ENCODE results near the gene CDC42EP1.
"Not testable (repeated sequence)": the region's sequence is repeated elsewhere in the genome, so short reads cannot be mapped to it uniquely, and the experiment has no call there.

CDC42EP1 gene

GRCh38 chr22:37581504-37581903 lies 21.2 kb downstream of the CDC42EP1 start:
- DNase-seq (ENCODE audit: low read depth in 2 of 2) = no peak

DNA sequence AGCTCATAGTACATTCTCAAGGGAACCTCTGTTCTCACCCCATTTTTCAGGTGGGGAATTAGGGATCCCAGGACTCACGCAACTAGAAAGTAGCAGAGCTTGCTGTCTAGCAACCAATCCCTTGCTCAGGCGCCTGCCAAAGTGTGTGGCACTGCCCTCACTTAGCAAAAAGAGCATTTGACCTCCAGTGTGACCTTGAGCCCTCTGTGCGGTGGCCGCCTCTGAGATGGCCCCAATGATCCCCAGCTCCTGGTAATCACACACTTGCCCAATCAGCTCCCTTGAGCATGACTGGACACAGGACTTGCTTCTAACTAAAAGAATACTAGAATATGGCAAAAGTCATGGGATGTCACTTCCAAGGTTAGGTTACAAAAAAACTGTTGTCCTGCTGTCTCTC lies 22.2 kb downstream of the CDC42EP1 start:
- DNase-seq (ENCODE audit: low read depth in 2 of 2) = no peak

DNA sequence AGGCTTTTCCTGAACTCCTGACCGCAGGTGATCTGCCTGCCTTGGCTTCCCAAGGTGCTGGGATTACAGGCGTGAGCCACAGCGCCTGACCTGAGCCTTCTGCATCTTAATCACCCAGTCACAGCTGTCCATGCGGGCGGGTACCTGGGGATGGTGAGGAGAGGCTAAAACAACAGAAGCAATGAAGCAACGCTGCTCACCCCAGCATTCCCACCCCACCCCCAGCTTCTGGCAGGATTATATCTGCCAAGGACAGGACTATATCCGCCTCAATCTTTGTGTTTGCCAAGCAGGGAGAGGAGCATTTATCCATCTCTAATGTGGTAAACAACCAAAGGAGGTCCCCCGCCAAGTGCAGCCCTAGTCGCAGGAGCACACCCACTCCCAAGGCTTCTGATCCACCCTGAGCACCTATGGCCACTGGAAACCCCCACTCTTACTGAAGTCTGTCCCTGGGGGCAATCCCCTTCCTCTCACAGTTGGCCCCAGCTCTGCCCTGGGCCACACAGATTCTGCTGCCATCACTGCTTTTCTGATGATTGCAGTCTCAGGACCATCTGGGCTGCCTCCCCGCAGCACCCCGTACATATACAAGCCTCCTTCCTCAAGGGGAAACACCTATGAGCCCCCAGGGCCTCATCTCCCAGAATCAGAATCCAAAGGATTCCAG lies 28.4 kb downstream of the CDC42EP1 start:
- no peak for DNase-seq (ENCODE audit: low read depth in 2 of 2)

DNA sequence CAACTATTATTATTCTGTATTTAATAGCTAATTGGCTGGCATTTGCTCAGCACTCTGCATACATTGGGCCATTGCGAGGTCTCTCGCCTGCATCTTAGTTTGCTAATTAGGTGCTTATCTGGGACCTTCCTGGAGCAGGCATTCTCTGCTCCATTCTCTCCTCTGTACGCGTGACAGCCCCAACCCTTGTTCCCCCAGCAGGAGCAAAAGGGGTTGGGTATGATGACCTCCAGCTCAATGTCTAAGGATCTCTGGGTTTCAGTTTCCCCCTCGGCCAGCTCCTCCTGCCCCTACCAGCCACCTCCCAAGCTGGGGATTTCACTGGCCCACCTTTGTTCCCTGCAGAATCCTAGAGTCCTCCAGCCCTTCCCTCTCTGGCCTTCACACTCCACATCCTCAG lies 29.4 kb downstream of the CDC42EP1 start:
- DNase-seq (ENCODE audit: low read depth in 2 of 2) = no peak

DNA sequence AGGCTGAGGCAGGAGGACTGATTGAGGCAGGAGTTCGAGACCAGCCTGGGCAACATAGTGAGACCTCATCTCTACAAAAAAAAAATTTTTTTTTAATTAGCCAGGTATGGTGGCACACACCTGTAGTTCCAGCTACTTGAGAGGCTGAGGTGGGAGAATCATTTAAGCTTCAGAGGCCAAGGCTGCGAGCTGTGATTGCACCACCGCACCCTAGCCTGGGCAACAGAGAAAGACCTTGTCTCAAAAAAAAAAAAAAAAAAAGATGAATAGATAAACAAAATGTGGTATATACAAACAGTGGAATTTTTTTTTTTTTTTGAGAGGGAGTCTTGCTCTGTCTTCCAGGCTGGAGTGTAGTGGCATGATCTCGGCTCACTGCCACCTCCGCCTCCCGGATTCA lies 30.8 kb downstream of the CDC42EP1 start:
- not testable (repeated sequence) for DNase-seq (ENCODE audit: low read depth in 2 of 2)

GRCh38 chr22:37591823-37592404 lies 31.6 kb downstream of the CDC42EP1 start:
- no peak for DNase-seq (ENCODE audit: low read depth in 2 of 2)

GRCh38 chr22:37594237-37594636 lies 34.0 kb downstream of the CDC42EP1 start:
- DNase-seq (ENCODE audit: low read depth in 2 of 2) = no peak

DNA sequence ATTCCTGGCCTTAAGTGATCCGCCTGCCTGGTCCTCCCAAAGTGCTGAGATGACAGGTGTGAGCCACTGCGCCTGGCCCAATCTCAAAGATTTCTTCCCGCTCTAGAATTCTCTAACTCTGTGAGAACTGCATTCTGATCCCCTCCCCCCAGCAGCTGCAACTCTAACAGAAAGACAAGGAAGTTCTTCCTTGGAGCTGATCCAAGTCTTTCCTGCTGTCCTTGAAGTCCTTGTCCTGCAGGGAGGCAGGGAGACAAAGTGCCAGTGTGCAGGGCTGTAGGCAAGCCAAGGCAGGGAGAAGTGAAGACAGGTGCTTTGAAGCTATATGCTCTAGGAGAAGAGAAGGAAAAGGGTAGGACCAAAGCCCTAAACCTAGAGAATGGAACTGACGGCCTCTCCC lies 38.9 kb downstream of the CDC42EP1 start:
- DNase-seq (ENCODE audit: low read depth in 2 of 2) = no peak

DNA sequence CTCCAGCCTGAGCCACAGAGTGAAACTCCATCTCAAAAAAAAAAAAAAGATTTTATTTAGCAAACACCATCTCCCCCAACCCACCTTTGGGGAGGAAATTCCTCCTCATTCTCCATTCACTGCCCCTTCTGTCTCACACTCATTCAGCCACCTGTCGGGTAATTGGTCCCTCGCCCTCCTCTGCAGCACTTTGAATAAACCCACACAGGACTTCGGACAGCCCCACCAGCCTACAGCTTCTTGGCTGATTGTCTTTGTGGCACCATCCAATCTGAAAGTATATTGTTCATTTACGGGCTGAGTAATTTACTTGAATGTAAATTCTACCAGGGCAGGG lies 40.9 kb downstream of the CDC42EP1 start:
- DNase-seq (ENCODE audit: low read depth in 2 of 2) = no peak

DNA sequence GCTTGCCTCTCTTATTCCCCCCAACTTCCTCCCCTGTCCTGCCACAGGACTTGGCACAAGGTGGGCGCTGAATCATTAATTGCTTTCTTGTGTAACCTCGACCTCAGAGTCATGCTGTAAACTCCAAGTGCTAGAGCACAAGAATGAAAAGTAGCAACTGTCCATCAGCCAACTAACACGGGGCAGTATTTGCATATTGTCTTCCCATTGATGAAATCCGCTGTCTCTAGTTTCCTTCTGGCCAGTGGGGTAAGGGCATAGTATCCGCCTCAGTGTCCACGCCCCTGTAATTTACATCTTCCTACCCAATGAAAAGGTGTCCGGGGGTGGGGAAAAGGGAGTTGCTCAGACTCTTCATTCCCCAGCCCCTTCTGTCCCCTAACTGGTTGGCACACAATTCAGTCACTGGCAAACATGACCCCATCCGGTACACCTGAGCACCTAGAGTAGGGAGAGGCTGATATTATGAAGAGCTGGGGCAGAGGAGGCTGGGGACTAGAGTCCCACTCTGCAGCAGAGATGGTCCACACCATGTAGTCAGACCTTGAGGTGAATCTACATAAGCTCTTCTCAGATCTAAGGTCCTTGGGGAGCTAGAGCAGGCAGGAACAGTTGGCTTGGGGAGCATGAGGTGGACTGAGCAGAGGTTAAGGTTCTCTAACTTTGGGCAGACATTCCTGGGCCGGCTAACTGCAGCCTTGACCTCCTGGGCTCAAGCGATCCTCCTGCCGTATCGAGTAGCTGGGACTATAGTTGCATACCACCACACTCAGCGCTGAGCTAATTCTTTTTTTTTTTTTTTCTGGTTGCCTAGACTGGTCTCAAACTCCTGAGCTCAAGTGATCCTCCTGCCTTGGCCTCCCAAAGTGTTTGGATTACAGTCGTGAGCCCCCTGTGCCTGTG lies 41.5 kb downstream of the CDC42EP1 start:
- no peak for DNase-seq (ENCODE audit: low read depth in 2 of 2)

DNA sequence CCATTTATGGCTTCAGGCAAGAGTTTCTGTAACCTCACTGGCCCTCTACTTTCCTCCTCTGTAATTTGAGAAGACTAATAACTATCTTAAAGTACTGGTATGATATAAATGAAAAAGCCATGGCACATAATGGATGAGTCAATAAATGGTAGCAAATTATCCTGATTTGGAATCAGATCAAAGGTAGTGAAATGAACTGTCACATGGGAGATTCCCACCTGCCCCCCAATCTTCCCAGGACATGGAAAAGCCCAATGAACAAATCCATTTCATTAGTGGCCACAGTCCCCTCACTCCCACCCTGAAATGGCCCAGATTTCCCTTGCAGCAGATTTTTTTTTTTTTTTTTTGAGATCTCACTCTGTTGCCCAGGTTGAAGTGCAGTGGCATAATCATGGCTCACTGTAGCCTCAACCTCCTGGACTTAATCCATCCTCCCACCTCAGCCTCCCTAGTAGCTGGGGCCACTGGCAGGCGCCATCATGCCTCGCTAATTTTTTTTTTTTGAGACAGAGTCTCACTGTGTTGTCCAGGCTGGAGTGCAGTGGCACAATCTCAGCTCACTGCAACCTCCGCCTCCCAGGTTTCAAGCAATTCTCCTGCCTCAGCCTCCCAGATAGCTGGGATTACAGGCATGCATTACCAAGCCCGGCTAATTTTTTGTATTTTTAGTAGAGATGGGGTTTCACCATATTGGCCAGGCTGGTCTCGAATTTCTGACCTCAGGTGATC lies 42.4 kb downstream of the CDC42EP1 start:
- not testable (repeated sequence) for DNase-seq (ENCODE audit: low read depth in 2 of 2)

DNA sequence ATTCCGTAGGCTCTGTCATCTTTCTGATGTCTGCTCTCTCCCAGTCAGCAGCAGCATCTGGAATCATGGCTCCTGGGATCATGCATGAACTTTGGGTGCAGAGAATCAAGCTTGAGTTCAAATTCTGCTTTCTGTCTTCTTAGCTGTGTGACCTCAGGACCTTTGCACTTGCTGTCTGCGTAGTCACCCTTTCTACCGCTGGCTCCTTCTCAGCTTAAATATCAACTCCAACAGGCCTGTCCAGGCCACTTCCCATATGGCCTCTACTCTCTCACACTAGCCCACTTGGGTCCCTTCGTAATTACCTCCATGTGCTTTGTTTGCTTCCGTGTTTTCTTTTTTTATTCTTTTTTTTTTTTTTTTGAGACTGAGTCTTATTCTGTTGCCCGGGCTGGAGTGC lies 43.8 kb downstream of the CDC42EP1 start:
- DNase-seq (ENCODE audit: low read depth in 2 of 2) = no peak

DNA sequence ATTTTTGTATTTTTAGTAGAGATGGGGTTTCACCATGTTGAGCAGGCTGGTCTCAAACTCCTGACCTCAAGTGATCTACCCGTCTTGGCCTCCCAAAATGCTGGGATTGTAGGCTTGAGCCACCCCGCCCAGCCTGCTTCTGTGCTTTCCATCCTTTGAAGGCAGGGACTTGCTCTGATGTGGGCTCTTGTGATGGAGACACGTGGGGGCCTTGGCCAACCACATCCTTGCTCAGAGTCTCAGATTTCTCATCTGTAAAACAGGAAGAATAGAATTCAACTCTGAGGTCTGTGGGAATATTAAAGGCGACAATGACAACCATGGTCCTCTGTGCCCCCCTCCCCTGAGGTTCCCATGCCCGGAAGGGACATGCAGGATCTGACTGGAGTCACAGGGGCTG lies 44.6 kb downstream of the CDC42EP1 start:
- peak in 1 of 2 experiments; percentile 21 for DNase-seq (ENCODE audit: low read depth in 2 of 2)

DNA sequence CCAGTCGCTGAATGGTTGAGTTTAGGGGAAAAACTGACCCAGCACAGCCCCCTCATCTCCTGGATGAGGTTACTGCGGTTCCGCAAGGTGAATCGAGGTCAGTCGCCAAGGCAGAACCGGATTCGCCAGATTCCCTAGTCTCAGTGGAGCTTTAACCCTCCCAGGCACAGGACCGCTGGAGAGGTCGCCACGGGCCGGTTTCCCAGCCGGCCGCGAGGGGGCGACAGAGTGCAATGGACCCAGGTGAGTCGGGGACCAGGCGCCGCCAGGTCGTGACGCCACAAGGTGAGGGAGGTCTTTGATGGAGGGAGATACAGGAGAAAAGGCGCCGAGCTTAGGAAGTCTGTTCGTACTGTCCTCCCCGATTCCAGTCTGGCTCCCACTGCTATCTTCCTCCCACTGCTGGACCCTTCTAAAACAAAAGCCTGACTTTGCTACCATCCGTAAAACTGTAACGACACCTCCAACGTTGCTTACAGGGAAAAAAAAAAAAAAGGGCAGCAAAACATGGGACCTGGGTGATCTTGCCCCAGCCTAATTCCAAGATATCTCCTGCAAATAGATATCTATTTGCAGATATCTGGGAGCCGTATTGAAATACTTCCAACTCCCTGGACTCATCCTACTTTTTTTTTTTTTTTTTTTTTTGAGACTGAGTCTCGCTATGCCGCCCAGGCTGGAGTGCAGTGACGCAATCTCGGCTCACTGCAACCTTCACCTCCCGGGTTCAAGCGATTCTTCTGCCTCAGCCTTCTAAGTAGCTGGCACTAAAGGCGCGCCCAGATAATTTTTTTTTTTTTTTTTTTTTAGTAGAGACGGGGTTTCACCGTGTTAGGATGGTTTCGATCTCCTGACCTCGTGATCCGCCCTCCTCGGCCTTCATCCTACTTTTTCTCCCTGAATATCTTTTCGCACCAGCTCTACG lies 47.0 kb downstream of the CDC42EP1 start:
- peak; percentile 79 to 88 for DNase-seq (ENCODE audit: low read depth in 2 of 2)

- DNase-seq (ENCODE audit: low read depth in 2 of 2) = no peak
Measured at GRCh38 chr22:37607935-37608476, 47.7 kb downstream of the CDC42EP1 start.

DNA sequence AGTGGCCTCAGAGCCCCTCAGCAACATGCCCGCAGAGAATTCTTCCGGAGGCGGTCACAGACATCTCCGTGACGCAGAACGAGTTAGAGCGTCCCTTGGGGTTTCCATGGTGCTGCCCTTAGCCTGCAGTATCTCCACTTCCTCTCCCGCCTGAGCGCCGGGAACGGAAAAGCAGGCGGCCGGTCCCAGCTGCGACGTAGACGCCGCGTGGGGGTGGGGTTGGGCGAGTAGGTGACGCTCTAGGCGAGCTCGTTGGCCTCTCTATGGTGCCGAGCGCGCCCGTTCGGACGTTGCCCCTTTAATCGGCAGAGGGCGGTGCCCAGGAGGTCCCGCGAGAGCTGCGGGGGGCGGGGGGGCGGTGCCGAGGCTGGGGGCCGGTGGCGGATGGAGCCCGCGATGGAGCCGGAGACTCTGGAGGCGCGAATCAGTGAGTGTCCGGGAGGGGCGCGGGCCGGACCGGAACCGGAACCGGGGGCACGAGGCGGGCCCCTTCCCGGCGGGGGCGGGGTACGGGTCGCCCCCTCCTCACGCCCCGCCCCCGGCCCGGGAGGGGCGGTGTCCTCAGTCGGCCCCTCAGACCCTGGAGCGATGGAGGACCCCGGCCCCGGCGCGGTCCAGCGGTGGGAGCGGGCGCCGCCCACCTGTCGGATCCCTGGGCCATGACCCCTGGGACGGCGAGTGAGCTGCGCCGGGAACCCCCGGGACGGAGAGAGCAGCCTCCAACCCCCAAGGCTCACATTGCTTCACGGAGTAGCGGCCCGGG lies 48.4 kb downstream of the CDC42EP1 start, which contains the start of gene GGA1:
Gene GGA1 (plus strand): TSS at position 358 of the 763 bp plus-strand sequence. CDS start 27 bp downstream, at position 385.
- DNase-seq (ENCODE audit: low read depth in 2 of 2) = peak; percentile 90 to 92

- DNase-seq (ENCODE audit: low read depth in 2 of 2) = no peak
Measured at GRCh38 chr22:37609240-37610152, 49.2 kb downstream of the CDC42EP1 start.

- DNase-seq (ENCODE audit: low read depth in 2 of 2) = not testable (repeated sequence)
Measured at GRCh38 chr22:37610153-37610475, 49.8 kb downstream of the CDC42EP1 start.
